Endothelial cell of umbilical vein (primary cell): ENCODE measurements around the gene CCNJL.

Experiments used
- EZH2 ChIP-seq: IDR thresholded peaks from 2 replicates; pipeline ENCODE4 v1.6.1; 2012; ENCODE audit warnings: borderline replicate concordance, low read depth, mild to moderate bottlenecking, moderate library complexity, low read length, inconsistent platforms; ENCODE audit not compliant: severe bottlenecking
- FOS ChIP-seq: IDR thresholded peaks from 2 replicates; pipeline ENCODE4 v1.6.1; 2011; ENCODE audit warnings: mild to moderate bottlenecking, low read length, moderate library complexity, borderline replicate concordance; ENCODE audit not compliant: insufficient read depth
- JUN ChIP-seq: IDR thresholded peaks from 2 replicates; pipeline ENCODE4 v1.6.1; 2011; ENCODE audit warnings: borderline replicate concordance, low read depth; ENCODE audit not compliant: insufficient read length, insufficient read depth
- MYC ChIP-seq: IDR thresholded peaks from one replicate; pipeline ENCODE4 v1.6.1; 2011; ENCODE audit warnings: mild to moderate bottlenecking, low read depth, low read length
- POLR2A ChIP-seq: IDR thresholded peaks from 2 replicates; pipeline ENCODE4 v1.6.1; 2012; ENCODE audit warnings: low read depth, mild to moderate bottlenecking, control low read depth, low read length
- POLR2AphosphoS5 ChIP-seq: IDR thresholded peaks from 2 replicates; pipeline ENCODE4 v1.6.1; 2012; ENCODE audit warnings: low read depth, mild to moderate bottlenecking, control low read depth, low read length, moderate library complexity; ENCODE audit not compliant: insufficient read depth
- TF ChIP-seq, protein P1 (sequence below), 2 donors: IDR thresholded peaks; 1 replicate in 1 of 2; 2 replicates in 1 of 2; pipeline ENCODE4 v1.5.1; 2011; ENCODE audit warnings: low read length in 2 of 2, mild to moderate bottlenecking in 2 of 2, moderate library complexity in 2 of 2, control low read depth in 1 of 2, inconsistent platforms in 1 of 2, low read depth in 1 of 2; ENCODE audit not compliant: insufficient read depth in 1 of 2; ENCODE audit errors: extremely low read depth in 1 of 2

DNA sequence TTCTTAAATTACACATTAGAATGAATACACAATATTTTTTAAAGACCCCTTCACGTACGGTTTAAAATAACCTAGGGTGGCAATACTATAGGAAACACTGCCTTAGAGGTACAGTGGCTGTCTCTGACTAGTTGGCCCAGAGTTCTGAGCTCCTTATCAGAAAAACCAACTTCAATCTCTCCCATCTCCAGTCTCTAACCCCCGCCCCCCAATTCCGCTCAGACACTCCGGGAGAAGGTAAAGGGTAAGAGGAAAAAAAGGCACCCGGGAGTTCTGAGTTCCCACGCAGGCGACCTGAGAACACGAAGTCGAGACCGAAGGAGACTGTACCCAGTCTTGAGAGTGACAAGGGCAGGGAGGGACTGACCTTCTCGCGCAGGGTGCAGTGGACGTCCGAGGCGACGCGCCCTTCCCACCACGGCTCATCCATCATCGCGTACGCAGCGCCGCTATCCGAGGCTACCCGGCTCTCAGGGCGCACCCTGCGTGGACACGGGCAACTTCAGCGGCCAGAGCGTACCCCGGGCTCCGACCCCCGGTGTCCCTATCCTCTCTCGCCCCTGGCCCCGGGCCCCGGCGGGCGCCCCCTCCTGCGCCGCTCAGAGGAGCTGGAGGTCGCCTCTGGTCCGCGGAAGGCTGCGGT lies 752 bp downstream of the CCNJL start:
- TF ChIP-seq JUN: no peak
- no peak for TF ChIP-seq MYC
- no peak for TF ChIP-seq POLR2A
- TF ChIP-seq, protein P1, sequence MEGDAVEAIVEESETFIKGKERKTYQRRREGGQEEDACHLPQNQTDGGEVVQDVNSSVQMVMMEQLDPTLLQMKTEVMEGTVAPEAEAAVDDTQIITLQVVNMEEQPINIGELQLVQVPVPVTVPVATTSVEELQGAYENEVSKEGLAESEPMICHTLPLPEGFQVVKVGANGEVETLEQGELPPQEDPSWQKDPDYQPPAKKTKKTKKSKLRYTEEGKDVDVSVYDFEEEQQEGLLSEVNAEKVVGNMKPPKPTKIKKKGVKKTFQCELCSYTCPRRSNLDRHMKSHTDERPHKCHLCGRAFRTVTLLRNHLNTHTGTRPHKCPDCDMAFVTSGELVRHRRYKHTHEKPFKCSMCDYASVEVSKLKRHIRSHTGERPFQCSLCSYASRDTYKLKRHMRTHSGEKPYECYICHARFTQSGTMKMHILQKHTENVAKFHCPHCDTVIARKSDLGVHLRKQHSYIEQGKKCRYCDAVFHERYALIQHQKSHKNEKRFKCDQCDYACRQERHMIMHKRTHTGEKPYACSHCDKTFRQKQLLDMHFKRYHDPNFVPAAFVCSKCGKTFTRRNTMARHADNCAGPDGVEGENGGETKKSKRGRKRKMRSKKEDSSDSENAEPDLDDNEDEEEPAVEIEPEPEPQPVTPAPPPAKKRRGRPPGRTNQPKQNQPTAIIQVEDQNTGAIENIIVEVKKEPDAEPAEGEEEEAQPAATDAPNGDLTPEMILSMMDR (IDR thresholded peaks at IDR 0.05; ENCODE audit: extremely low read depth in 1 of 2, insufficient read depth in 1 of 2, low read depth in 1 of 2, low read length in 2 of 2): no peak
- TF ChIP-seq POLR2AphosphoS5: no peak
- no peak for TF ChIP-seq EZH2
- TF ChIP-seq FOS: no peak
